NT2/D1 (cell line): Measurements from ENCODE around the gene EFCAB8.

Experiments
- DNase-seq: peaks from one replicate; pipeline ENCODE4 v3.0.0-alpha.2; 2011; ENCODE audit warnings: low read depth, low spot score
- H3K27me3 ChIP-seq: 2 replicates; pipeline ENCODE4 v1.6.0; 2011; ENCODE audit warnings: mild to moderate bottlenecking; ENCODE audit not compliant: insufficient read length, insufficient read depth
- H3K36me3 ChIP-seq: 2 replicates; pipeline ENCODE4 v1.6.1; 2011; ENCODE audit warnings: mild to moderate bottlenecking, low read length, mixed read lengths; ENCODE audit not compliant: insufficient read depth, insufficient read length
- H3K4me1 ChIP-seq: 2 replicates; pipeline ENCODE4 v1.5.1; 2011; ENCODE audit not compliant: insufficient read depth, insufficient read length
- H3K4me3 ChIP-seq: 2 replicates; pipeline ENCODE4 v1.5.1; 2011; ENCODE audit warnings: low read depth; ENCODE audit not compliant: insufficient read length
- H3K9ac ChIP-seq: 2 replicates; pipeline ENCODE4 v1.6.0; 2011; ENCODE audit warnings: low read depth; ENCODE audit not compliant: insufficient read length
- H3K9me3 ChIP-seq: 2 replicates; pipeline ENCODE4 v1.5.1; 2011; ENCODE audit warnings: mild to moderate bottlenecking, low read length; ENCODE audit not compliant: insufficient read depth
- SUZ12 ChIP-seq: IDR thresholded peaks from 2 replicates; pipeline ENCODE4 v1.6.1; 2011; ENCODE audit not compliant: insufficient read length, insufficient read depth; ENCODE audit errors: extremely low read depth
- YY1 ChIP-seq: IDR thresholded peaks from 2 replicates; pipeline ENCODE4 v1.6.1; 2011; ENCODE audit not compliant: insufficient read length, insufficient read depth
- ZNF274 ChIP-seq: IDR thresholded peaks from 2 replicates; pipeline ENCODE4 v1.6.1; 2011; ENCODE audit warnings: mild to moderate bottlenecking, low read depth, low read length

EFCAB8 gene

GRCh38 chr20:32980990-32981389 lies 122.3 kb downstream of the EFCAB8 start:
- no peaks in the 10 kb centered on the region for H3K9me3 ChIP-seq
- no peak overlapping the region for H3K4me3 ChIP-seq
- no peak for DNase-seq
- no peaks in the 10 kb centered on the region for H3K36me3 ChIP-seq
- H3K27me3 ChIP-seq: no peaks in the 10 kb centered on the region
- TF ChIP-seq YY1: no peak
- TF ChIP-seq ZNF274: no peak
- no peak for TF ChIP-seq SUZ12
- peaks cover 7% of the 10 kb centered on the region for H3K4me1 ChIP-seq
- no peak overlapping the region for H3K9ac ChIP-seq

GRCh38 chr20:32982617-32983458 lies 124.1 kb downstream of the EFCAB8 start:
- no peak for TF ChIP-seq SUZ12
- no peak for TF ChIP-seq ZNF274
- TF ChIP-seq YY1: no peak

GRCh38 chr20:32983459-32984112 lies 124.9 kb downstream of the EFCAB8 start:
- no peaks in the 10 kb centered on the region for H3K9me3 ChIP-seq
- H3K4me3 ChIP-seq: no peak overlapping the region
- no peaks in the 10 kb centered on the region for H3K27me3 ChIP-seq
- H3K36me3 ChIP-seq: no peaks in the 10 kb centered on the region
- H3K9ac ChIP-seq: no peak overlapping the region
- TF ChIP-seq ZNF274 (no peak), SUZ12 (no peak)
- H3K4me1 ChIP-seq: peaks cover 6% of the 10 kb centered on the region
- no peak for DNase-seq

More at GRCh38 chr20:32982617-32983458, 124.1 kb downstream of the EFCAB8 start:
- Histone ChIP-seq H3K4me1 (peaks cover 6% of the 10 kb centered on the region), H3K36me3 (no peaks in the 10 kb centered on the region), H3K9me3 (no peaks in the 10 kb centered on the region), H3K4me3 (no peak overlapping the region), H3K9ac (no peak overlapping the region), H3K27me3 (no peaks in the 10 kb centered on the region)
- no peak for DNase-seq

- no peaks in the 10 kb centered on the region for H3K27me3 ChIP-seq
- no peak overlapping the region for H3K9ac ChIP-seq
Measured at GRCh38 chr20:32984196-32984595, 125.5 kb downstream of the EFCAB8 start.

GRCh38 chr20:32984631-32985354 lies 126.1 kb downstream of the EFCAB8 start:
- TF ChIP-seq ZNF274 (no peak), SUZ12 (no peak), YY1 (no peak)
- DNase-seq: no peak
- H3K9ac ChIP-seq: no peak overlapping the region
- H3K27me3 ChIP-seq: no peaks in the 10 kb centered on the region
- H3K4me1 ChIP-seq: peaks cover 6% of the 10 kb centered on the region
- H3K36me3 ChIP-seq: no peaks in the 10 kb centered on the region
- H3K9me3 ChIP-seq: no peaks in the 10 kb centered on the region
- H3K4me3 ChIP-seq: no peak overlapping the region

More at GRCh38 chr20:32984196-32984595, 125.5 kb downstream of the EFCAB8 start:
- TF ChIP-seq SUZ12 (no peak), YY1 (no peak), ZNF274 (no peak)
- no peaks in the 10 kb centered on the region for H3K9me3 ChIP-seq
- peaks cover 6% of the 10 kb centered on the region for H3K4me1 ChIP-seq
- H3K36me3 ChIP-seq: no peaks in the 10 kb centered on the region
- DNase-seq: no peak
- H3K4me3 ChIP-seq: no peak overlapping the region

DNA sequence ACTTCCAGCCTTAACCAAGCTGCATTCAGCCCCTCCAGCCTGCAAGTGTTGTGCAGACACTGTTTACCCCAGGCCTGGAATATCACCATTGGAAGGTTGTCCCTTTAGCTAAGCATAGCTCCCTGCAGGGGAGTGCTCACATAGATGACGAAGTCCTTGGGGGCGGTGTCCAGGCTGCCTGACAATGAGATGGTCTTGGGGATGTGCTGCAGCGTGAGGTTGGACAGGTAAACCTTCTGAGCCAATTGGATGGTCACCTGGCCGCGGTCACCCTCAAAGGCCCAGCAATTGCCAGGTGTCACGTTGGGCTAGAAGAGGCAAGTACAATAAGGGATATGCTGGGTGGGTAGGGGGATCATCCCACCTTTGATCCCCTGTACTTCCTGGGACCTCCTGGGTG lies 126.9 kb downstream of the EFCAB8 start:
- H3K36me3 ChIP-seq: no peaks in the 10 kb centered on the region
- TF ChIP-seq ZNF274: no peak
- TF ChIP-seq SUZ12: no peak
- no peak for TF ChIP-seq YY1

DNA sequence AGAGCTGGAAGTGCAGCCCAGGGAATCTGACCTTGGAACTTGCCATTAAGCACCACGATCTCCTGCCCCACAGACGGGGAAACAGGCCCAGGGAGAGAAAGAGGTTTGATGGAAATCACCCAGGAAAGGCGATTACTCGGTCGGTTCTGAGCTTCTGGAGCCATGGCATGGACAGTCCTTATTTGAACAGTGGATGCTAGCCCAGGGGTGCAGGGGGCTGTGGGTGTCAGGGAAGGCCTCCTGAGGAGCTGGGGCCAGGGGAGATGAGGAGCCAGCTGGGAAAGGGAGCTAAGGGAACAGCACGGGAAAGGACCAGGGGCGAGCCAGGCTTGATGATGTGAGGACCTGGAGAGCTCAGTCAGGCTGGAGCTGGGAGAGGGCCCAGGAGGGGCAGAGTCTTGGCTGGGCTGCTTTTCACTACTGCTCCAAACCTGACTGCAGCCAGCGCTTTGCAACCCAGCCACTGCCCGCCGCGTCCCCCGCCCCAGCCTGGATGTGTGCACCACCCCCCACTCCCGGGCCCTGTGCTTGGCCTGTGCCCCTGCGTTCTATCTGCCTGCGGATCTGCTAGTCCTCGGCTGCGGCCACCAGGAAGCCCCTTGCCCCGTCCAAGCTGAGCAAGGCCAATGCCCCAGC lies 127.7 kb downstream of the EFCAB8 start:
- Histone ChIP-seq H3K27me3 (no peaks in the 10 kb centered on the region), H3K4me3 (no peak overlapping the region), H3K9ac (no peak overlapping the region), H3K9me3 (no peaks in the 10 kb centered on the region), H3K4me1 (peaks cover 6% of the 10 kb centered on the region), H3K36me3 (no peaks in the 10 kb centered on the region)
- DNase-seq: no peak
- TF ChIP-seq YY1: no peak
- TF ChIP-seq ZNF274: no peak
- no peak for TF ChIP-seq SUZ12

More for the DNA sequence above, 126.9 kb downstream of the EFCAB8 start:
- no peak overlapping the region for H3K9ac ChIP-seq
- no peaks in the 10 kb centered on the region for H3K27me3 ChIP-seq
- no peak overlapping the region for H3K4me3 ChIP-seq
- H3K4me1 ChIP-seq: peaks cover 6% of the 10 kb centered on the region
- no peaks in the 10 kb centered on the region for H3K9me3 ChIP-seq
- DNase-seq: no peak
